Nephron (organoid): ENCODE data around the gene RIC3.

Experiments used
- H3K27ac Mint-ChIP-seq, 3 experiments: 2 replicates each; pipeline ENCODE4 v1.8.0; 2020; ENCODE audit warnings: mixed read lengths in 3 of 3, mild to moderate bottlenecking in 2 of 3, moderate library complexity in 1 of 3
- H3K27me3 Mint-ChIP-seq: 2 replicates; pipeline ENCODE4 v1.8.0; 2021; ENCODE audit warnings: low read depth, mild to moderate bottlenecking, moderate library complexity, mixed read lengths
- H3K36me3 Mint-ChIP-seq: 2 replicates; pipeline ENCODE4 v1.8.0; 2020; ENCODE audit warnings: low read depth, mixed read lengths
- H3K4me1 Mint-ChIP-seq: 2 replicates; pipeline ENCODE4 v1.8.0; 2020; ENCODE audit warnings: mixed read lengths
- H3K4me3 Mint-ChIP-seq, 3 experiments: 2 replicates each; pipeline ENCODE4 v1.8.0; 2020; ENCODE audit warnings: mild to moderate bottlenecking in 3 of 3, mixed read lengths in 3 of 3, moderate library complexity in 2 of 3
- H3K9me3 Mint-ChIP-seq: 2 replicates; pipeline ENCODE4 v1.8.0; 2020; ENCODE audit warnings: mixed read lengths
- TF ChIP-seq, protein P1 (sequence below), 3 experiments: fragments of 200-600 bp; sonication (generic); IDR thresholded peaks; one replicate each; pipeline ENCODE4 v1.5.0; 2021; ENCODE audit warnings: antibody characterized with exemption in 3 of 3; ENCODE audit not compliant: unreplicated experiment in 3 of 3

The RIC3 gene

DNA sequence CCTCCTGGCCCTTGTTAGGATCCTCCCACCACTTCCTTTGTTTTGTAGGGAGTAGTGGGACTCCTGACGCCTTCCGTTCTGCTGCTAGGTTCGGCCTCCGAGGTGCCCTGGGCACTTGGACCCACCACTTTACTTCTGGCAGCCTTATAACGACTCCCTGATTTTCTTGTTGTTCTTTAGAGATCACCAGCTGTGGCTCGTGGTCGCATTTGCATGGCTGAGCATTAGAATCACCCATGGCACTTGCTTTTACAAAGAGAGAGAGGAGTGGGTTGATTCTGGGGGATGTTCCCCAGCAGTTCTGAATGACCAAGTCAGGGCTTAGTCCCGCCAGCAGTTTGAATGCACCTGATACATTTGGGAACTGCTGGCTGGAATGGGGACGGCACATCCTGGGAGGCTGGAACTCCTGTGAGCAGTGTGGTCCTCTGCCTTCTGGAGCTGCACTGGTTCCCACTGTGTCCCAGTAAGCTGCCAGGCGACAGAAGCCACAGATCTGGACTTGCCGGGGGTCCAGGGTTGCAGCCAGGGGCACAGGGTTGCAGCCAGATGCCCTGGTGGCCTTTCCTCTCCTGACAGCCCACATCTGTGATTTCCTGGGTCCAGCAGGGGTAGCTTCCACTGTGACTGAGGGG is 83.7 kb downstream of the RIC3 start:
- H3K27me3 Mint-ChIP-seq: peaks cover 5% of the 10 kb centered on the region
- H3K9me3 Mint-ChIP-seq: no peaks in the 10 kb centered on the region
- no peaks in the 10 kb centered on the region for H3K36me3 Mint-ChIP-seq
- TF ChIP-seq, protein P1, sequence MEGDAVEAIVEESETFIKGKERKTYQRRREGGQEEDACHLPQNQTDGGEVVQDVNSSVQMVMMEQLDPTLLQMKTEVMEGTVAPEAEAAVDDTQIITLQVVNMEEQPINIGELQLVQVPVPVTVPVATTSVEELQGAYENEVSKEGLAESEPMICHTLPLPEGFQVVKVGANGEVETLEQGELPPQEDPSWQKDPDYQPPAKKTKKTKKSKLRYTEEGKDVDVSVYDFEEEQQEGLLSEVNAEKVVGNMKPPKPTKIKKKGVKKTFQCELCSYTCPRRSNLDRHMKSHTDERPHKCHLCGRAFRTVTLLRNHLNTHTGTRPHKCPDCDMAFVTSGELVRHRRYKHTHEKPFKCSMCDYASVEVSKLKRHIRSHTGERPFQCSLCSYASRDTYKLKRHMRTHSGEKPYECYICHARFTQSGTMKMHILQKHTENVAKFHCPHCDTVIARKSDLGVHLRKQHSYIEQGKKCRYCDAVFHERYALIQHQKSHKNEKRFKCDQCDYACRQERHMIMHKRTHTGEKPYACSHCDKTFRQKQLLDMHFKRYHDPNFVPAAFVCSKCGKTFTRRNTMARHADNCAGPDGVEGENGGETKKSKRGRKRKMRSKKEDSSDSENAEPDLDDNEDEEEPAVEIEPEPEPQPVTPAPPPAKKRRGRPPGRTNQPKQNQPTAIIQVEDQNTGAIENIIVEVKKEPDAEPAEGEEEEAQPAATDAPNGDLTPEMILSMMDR (IDR thresholded peaks at IDR 0.05; ENCODE audit: unreplicated experiment in 3 of 3): no peak
- H3K4me3 Mint-ChIP-seq: peak overlapping the region in 2 of 3 experiments; percentile 4 to 37
- peaks cover 58% of the 10 kb centered on the region for H3K4me1 Mint-ChIP-seq
- no peak overlapping the region for H3K27ac Mint-ChIP-seq

DNA sequence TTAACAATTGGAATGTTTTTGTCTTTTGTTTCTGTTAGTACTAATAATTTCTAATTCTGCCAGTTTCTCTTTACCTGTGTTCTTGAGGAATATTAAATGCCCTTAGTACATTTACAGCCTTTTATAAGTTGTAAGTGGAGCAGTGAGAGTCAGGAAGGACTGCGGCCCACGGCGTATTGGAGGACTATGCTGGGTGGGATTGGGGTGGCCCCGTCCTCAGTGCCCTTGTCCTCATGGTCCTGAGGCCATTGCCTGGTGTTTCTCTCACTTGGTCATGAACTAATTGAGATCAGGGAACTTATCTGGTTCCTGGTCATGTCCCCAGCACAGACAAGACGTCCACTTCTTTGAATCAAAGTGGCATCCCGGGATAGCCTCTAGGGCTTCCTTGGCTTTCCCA is 84.5 kb downstream of the RIC3 start:
- TF ChIP-seq, protein P1 (IDR thresholded peaks at IDR 0.05; ENCODE audit: unreplicated experiment in 3 of 3): no peak
- peak overlapping the region in 1 of 3 experiments; percentile 25 for H3K27ac Mint-ChIP-seq
- no peaks in the 10 kb centered on the region for H3K36me3 Mint-ChIP-seq
- peaks cover 58% of the 10 kb centered on the region for H3K4me1 Mint-ChIP-seq
- peaks cover 8% of the 10 kb centered on the region for H3K27me3 Mint-ChIP-seq
- H3K4me3 Mint-ChIP-seq: peak overlapping the region in 2 of 3 experiments; percentile 53 to 55
- no peaks in the 10 kb centered on the region for H3K9me3 Mint-ChIP-seq

GRCh38 chr11:8083871-8084281 is 84.9 kb downstream of the RIC3 start:
- Mint-ChIP-seq H3K4me3 (peak overlapping the region; percentile 3 to 53 (median 40)), H3K27me3 (peaks cover 13% of the 10 kb centered on the region), H3K36me3 (no peaks in the 10 kb centered on the region), H3K27ac (peak overlapping the region; percentile 1 to 25 (median 25)), H3K4me1 (peaks cover 58% of the 10 kb centered on the region), H3K9me3 (no peaks in the 10 kb centered on the region)
- TF ChIP-seq, protein P1 (IDR thresholded peaks at IDR 0.05; ENCODE audit: unreplicated experiment in 3 of 3): no peak

GRCh38 chr11:8083088-8083395 is 85.8 kb downstream of the RIC3 start:
- Mint-ChIP-seq H3K9me3 (no peaks in the 10 kb centered on the region), H3K27me3 (peaks cover 20% of the 10 kb centered on the region), H3K4me3 (peak overlapping the region; percentile 81 to 91 (median 91)), H3K27ac (no peak overlapping the region), H3K4me1 (peaks cover 58% of the 10 kb centered on the region), H3K36me3 (no peaks in the 10 kb centered on the region)
- TF ChIP-seq, protein P1 (IDR thresholded peaks at IDR 0.05; ENCODE audit: unreplicated experiment in 3 of 3): no peak

DNA sequence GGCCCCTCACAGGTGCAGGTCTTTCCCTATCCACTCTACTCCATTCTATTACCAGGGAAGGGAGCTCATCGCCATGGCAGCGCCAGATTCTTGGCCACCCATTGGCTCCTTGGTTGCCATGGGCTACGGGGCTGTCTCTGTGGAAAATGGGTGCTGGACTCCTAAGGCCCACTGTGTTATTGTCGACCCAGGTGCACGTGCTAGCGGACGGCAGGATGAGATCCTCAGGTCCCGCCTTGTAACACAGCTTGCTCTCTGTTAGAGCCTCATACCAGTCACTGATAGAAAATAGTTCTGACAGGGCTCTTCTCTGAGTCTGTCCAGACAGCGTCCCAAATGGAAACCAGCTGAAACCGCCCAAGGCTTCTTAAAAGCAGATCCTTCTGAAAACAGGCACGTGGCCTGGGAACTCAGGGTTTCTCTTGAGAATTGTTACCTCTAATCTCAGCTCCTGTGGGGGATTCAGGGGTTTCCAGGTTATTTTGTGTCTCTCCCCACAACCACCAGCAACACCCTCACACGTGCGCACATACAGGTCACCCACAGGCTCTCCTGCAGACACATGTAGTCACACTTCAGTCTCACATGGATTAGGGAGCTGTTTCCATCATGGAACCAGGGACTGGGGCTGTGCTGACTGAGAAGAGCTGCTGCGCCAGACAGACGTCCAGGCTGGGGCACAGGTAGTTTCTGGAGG is 86.3 kb downstream of the RIC3 start:
- no peaks in the 10 kb centered on the region for H3K36me3 Mint-ChIP-seq
- peak overlapping the region; percentile 81 to 91 (median 91) for H3K4me3 Mint-ChIP-seq
- H3K27ac Mint-ChIP-seq: peak overlapping the region; percentile 62 to 84 (median 77)
- H3K9me3 Mint-ChIP-seq: no peaks in the 10 kb centered on the region
- H3K27me3 Mint-ChIP-seq: peaks cover 20% of the 10 kb centered on the region
- H3K4me1 Mint-ChIP-seq: peaks cover 54% of the 10 kb centered on the region
- TF ChIP-seq, protein P1 (IDR thresholded peaks at IDR 0.05; ENCODE audit: unreplicated experiment in 3 of 3): no peak
